Activated CD8-positive, alpha-beta memory T cell treated with anti-CD3 and anti-CD28 coated beads, Interleukin-2, amount 50 U/mL, for 24 hours (primary cell): ENCODE measurements around the gene MISP3.
"Not testable (repeated sequence)": the region's sequence is repeated elsewhere in the genome, so short reads cannot be mapped to it uniquely, and the experiment has no call there.

Experiments used
- DNase-seq: peaks from one replicate; pipeline ENCODE4 v3.0.0-alpha.2; 2020; ENCODE audit errors: extremely low read depth

Gene MISP3

DNA sequence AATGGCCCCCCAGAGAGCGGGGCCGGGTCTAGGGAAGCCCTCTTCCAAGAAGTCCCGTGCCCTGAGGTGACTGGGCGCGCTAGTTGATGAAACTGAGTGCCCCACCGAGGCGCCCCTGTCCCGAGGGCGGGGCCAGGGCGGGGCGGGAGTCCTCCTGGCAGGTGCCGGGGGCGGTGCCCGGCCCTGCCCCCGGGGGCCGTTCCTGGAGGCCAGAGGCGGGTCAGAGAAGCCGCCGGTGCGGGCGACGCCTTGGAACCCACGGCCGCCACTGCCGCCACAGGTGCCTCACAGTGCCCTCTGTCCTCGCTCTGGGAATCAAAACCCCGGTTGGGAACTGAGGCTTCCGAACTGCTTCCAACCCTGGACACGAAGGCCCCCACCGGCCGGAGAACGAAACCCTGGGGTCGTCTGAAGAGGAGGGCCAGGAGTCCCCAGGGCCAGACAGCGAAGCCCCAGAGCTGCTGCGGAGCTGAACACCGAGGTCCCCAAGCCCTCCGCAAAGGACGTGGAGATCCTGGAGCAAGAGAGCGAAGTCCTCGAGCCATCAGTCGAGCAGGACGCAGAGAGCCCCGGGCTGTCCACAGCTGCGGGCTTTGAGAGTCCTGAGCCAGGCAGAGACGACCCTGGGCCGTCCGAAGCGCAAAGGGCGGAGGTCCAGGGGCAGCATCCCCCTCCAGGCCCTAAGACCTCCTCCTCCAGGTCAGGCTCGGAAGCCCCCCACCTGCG is at the start of gene MISP3:
Gene MISP3, plus strand, starts transcription at position 252 of the 726 bp plus-strand sequence. CDS start 524 bp downstream, outside the sequence.
- no peak for DNase-seq

DNA sequence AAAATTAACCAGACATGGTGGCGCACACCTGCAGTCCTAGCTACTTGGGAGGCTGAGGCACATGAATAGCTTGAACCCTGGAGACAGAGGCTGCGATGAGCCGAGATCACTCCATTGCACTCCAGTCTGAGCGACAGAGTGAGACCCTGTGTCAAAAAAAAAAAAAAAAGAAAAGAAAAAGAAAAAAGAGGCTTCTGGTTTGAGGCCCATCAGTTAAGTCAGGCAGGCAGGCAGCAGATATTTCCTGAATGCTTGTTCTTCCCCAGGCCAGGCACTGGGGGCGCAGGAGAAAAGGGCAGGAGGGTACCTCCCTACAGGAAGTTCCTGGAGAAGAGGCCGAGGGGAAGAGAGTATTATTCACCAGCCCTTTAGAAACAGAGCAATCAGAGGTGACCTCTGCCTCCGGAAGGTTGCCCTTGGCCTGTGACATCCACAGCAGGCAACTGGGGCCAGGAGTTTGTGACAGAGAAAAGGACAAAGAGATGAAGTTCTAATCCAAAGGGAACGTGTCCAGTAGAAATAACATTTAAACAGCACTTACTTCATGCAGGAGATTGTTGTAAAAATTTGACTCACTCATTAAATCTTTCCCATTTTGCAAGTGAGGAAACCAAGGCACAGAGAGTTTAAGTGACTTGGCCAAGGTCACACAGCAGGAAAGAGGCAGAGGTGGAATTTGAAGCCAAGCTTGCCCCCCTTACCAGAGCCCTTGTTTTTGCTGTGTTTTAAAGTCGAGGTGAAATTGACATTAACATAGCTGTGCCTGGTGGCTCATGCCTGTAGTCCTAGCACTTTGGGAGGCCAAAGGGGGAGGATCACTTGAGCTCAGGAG is 49.0 kb upstream of the MISP3 start:
- DNase-seq, result no peak

DNA sequence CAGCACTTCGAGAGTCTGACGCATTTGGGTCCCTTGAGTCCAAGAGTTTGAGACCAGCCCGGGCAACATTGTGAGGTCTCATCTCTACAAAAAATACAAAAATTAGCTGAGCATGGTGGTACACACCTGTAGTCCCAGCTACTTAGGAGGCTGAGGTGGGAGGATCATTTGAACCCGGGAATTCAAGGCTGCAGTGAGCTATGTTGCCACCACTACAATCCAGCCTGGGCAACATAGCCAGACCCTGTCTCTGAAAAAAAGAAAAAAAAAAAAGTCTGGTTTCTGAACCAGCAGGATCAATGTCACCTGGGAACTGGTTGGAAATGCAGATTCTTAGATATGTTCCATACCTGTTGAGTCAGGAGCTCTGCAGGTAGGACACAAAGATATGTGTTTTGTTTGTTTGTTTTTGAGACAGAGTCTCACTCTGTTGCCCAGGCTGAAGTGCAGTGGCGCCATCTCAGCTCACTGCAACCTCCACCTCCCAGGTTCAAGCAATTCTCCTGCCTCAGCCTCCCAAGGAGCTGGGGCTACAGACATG is 45.9 kb upstream of the MISP3 start:
- DNase-seq, result not testable (repeated sequence)

DNA sequence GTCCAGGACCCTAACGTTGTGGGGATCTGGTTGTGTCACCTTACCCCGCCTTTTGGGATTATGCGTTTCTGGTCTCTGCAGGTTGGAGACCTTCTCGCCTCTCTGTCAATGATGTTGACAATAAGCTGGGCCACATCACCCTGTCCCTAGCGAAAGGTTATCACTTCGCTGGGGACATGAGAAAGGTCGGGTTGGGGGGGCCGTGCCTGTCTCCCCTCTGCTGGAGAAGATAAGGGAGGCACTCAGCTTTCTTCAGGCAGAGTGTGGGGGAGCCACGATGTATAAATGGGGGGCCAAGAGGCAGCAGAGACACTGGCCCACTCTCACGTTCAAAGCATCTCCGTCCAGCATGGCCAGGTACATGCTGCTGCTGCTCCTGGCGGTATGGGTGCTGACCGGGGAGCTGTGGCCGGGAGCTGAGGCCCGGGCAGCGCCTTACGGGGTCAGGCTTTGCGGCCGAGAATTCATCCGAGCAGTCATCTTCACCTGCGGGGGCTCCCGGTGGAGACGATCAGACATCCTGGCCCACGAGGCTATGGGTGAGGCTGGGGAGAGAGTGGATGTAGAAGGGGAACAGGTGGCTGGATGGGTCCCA is 44.6 kb upstream of the MISP3 start, which contains the start of gene RLN3:
Gene RLN3, plus strand, starts transcription at position 293 of the 595 bp plus-strand sequence. Its CDS starts 57 bp downstream, at position 350.
- no peak for DNase-seq

DNA sequence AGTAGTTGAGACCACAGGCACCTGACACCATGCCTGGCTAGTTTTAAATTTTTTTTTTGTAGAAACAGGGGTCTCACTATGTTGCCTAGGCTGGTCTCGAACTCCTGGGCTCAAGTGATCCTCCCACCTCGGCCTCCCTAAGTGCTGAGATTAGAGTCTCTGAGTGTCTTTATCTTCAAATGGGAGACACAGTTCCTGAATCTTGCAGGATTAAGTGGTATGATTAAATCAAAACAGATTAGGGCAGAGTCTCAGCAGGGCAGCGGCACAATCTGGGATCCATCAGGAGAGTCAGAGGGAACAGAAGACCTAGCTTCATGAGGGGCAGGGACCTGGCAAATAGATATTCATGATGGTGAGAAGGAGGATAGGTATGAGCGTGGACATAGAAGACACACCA is 43.7 kb upstream of the MISP3 start:
- DNase-seq, result no peak

DNA sequence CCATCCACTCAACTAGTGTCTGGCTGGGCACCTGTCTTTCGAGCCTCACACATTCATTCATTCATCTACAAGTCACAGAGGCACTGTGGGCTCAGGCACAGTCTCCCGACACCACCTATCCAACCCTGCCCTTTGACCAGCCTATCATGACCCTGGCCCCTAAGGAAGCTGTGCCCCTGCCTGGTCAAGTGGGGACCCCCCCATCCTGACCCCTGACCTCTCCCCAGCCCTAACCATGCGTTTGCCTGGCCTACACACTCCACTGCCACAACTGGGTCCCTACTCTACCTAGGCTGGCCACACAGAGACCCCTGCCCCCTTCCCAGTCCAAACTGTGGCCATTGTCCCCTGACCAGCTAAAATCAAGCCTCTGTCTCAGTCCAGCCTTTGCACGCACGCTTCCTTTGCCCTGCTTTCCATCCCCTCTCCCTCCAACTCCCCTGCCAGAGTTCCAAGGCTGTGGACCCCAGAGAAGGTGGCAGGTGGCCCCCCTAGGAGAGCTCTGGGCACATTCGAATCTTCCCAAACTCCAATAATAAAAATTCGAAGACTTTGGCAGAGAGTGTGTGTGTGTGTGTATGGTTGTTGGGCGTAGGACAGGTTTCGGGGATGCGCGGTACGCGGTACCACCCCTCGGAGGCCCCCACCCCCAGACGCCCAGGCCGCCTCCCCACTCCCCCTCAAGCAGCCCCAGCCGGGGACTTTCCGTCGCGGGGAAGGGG is 41.4 kb upstream of the MISP3 start:
- DNase-seq, result peak; percentile 51

DNA sequence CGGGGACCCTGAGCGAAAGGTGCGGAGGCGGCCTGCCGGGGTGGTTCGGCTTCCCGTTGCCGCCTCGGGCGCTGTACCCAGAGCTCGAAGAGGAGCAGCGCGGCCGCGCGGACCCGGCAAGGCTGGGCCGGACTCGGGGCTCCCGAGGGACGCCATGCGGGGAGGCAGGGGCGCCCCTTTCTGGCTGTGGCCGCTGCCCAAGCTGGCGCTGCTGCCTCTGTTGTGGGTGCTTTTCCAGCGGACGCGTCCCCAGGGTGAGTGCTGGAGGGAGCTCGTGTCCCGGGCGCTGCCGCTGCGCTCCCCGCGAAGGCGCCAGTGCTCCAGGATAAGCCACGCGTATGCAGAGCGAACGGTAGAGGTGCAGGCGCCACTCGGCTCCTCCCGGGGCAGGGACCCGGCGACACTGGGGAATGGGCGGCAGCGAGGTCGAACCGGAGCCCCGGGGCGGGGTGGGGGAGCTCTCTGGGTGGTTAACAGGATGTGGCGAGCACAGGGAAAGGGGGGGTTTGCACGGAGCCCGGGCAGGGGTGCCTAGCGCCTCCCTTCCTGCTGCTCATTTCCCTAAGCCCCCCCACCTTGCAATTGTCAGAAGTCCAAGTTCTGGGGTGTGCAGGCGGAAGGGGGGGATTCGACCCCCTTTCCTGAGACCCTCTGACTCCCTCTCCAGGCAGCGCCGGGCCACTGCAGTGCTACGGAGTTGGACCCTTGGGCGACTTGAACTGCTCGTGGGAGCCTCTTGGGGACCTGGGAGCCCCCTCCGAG is 40.7 kb upstream of the MISP3 start, which contains the start of gene IL27RA:
Gene IL27RA, plus strand, starts transcription at position 44 of the 762 bp plus-strand sequence. Its CDS starts 111 bp downstream, at position 155.
- DNase-seq, result peak; percentile 47

DNA sequence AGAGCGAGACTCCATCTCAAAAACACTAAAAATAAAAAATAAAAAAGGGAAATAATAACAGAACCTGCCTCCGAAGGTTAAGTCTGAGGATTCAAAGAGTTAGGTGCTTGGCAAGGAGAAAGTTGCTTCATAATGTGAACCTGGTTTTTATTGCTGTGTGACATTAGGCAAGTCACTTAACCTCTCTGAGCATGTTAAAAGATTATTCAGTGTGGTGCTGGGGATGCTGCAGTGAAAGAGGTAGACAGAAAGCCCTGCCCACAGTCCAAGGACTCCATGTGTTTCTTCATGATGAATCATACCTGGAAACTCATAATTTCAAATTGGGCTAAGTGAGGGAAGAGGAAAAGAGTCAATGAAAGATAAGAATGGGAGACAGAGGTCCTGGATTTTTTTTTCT is 38.6 kb upstream of the MISP3 start:
- DNase-seq, result no peak

DNA sequence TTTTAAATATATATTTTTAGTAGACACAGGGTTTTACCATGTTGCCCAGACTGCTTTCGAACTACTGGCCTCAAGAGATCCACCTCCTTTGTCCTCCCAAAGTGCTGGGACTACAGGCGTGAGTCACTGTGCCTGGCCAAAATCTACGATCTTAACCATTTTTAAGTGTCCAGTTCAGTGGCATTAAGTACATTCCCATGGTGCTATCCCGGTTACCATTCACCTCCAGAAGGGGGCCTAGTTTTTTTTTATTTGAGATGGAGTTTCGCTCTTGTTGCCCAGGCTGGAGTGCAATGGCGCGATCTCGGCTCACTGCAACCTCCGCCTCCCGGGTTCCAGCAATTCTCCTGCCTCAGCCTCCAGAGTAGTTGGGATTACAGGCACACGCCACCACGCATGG is 37.4 kb upstream of the MISP3 start:
- DNase-seq, result not testable (repeated sequence)

DNA sequence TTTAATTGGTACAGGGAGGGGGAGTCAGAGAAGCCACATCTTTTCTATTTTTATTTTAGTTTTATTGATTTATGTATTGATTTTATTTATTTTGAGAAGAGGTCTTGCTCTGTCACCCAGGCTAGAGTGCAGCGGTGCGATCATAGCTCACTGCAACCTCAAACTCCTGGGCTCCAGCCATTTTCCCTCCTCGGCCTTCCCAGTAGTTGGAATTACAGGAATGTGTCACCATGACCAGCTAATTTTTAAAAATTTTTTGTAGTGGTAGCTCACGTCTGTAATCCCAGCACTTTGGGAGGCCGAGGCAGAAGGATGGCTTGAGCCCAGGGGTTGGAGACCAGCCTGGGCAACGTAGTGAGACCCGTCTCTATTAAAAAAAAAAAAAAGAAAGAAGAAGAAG is 36.9 kb upstream of the MISP3 start:
- DNase-seq, result no peak

DNA sequence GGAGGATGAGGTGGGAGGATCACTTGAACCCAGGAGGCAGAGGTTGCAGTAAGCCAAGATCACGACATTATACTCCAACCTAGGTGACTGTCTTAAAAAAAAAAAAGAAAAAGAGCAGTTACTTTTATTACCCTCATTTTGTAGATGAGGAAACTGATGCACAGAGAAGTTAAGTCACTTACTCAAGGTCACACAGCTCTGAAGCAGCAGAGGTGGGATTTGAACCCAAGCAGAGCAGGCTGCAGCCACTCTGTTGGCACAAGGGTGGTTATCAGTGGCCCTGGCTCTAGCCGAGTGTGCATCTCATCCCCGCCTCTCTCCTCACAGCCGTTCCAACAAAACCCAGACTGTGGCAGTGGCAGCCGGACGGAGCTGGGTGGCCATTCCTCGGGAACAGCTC is 33.4 kb upstream of the MISP3 start:
- DNase-seq, result no peak

DNA sequence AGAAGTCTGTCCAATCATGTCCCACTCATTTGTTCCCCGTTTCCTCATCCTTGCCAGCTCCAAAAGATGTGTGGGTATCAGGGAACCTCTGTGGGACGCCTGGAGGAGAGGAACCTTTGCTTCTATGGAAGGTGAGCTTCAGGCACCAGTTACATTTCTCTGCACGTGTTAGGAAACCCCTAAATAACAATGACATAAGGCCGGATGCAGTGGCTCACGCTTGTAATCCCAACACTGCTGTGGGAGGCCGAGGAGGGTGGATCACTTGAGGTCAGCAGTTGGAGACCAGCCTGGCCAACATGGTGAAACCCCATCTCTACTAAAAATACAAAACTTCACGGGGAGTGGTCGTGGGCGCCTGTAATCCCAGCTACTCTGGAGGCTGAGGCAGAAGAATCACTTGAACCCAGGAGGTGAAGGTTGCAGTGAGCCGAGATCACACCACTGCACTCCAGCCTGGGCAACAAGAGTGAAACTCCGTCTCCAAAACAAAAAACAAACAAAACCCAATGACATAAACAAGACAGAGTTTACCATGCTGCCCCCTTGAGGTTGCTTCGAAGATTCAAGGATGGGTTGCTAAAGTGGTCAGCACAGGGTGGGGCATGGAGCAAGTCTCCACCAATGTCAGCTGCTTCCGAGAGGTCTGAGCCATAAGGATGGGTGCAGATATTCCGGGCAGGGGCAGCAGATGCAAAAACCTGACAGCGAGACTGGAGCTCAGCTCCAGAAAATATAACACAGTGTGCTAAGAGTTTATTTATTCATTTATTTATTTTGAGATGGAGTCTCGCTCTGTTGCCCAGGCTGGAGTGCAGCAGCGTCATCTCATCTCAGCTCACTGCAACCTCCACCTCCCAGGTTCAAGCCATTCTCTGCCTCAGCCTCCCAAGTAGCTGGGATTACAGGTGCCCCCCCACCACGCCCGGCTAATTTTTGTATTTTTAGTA is 29.7 kb upstream of the MISP3 start:
- not testable (repeated sequence) for DNase-seq

DNA sequence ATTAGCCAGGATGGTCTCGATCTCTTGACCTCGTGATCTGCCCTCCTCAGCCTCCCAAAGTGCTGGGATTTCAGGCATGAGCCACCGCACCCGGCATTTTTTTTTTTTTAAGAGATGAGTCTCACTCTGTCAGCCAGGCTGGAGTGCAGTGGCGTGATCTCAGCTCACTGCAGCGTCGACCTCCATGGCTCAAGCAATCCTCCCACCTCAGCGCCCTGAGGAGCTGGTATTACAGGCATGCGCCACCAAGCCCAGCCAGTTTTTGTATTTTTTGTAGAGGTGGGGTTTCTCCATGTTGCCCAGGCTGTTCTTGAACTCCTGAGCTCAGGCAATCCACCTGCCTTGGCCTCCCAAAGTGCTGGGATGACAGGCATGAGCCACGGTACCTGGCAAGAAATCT is 24.7 kb upstream of the MISP3 start:
- DNase-seq, result not testable (repeated sequence)

DNA sequence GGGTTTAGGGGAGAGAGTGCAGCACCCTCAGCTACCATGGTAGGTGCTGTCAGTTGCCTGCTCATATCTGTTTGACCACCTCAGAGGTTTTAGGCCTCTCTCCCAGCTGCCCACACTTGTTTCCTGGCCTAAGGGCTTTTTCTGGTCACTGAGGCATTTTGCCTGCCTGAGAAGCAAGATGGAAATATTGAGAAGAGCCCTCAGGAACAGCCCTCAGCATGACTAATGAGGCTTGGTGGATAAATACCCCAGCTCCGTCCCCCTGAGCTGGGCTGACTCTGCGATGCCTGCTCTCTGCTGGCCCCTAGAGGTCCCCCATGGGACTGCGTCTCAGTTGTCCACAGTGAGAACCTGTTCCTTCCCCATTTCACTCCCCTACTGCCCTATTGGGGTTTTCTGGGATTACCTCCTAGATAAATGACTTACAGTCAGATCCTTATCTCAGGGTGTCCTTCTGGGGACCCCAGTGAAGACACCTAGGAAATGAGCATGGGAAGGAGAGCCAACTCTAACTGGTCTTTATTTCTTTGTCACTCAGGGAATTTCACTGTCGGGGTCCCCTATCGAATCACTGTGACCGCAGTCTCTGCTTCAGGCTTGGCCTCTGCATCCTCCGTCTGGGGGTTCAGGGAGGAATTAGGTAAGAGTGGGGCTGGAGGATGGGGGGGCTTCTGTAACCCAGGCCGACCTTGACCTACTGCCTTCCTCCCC is 24.0 kb upstream of the MISP3 start:
- peak; percentile 54 for DNase-seq

DNA sequence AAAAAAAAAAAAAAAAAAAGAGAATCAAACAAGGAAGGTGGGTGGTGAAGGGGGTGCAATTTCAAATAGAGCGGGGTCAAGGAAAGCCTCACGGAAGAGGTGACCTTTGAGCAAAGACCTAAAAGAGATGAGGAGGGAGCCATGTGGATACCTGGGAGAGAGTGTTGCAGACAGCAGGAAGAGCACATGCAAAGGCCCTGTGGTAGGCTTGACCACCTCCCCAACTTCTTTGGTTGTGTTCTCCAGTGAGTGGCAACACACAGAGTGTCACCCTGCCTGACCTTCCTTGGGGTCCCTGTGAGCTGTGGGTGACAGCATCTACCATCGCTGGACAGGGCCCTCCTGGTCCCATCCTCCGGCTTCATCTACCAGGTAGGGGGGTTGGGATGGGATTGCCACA is 22.1 kb upstream of the MISP3 start:
- no peak for DNase-seq

DNA sequence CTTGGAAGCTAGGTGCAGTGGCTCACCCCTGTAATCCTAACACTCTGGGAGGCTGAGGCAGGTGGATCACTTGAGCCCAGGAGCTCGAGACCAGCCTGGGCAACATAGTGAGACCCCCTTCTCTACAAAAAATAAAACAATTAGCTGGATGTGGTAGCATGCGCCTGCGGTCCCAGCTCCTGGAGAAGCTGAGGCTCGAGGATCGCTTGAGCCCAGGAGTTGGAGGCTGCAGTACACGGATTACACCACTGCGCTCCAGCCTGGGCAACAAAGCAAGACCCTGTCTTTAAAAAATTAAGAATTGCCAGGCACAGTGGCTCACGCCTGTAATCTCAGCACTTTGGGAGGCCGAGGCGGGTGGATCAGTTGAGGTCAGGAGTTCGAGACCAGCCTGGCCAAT is 21.6 kb upstream of the MISP3 start:
- not testable (repeated sequence) for DNase-seq

DNA sequence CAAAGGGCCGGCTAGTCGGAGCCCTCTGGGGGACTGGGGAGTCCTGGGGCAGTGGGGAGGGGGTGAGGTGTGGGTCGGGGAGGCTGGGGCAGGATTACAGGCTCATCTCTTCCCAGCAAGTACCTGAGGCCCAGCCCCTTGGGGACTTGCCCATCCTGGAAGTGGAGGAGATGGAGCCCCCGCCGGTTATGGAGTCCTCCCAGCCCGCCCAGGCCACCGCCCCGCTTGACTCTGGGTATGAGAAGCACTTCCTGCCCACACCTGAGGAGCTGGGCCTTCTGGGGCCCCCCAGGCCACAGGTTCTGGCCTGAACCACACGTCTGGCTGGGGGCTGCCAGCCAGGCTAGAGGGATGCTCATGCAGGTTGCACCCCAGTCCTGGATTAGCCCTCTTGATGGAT is 20.6 kb upstream of the MISP3 start:
- no peak for DNase-seq

DNA sequence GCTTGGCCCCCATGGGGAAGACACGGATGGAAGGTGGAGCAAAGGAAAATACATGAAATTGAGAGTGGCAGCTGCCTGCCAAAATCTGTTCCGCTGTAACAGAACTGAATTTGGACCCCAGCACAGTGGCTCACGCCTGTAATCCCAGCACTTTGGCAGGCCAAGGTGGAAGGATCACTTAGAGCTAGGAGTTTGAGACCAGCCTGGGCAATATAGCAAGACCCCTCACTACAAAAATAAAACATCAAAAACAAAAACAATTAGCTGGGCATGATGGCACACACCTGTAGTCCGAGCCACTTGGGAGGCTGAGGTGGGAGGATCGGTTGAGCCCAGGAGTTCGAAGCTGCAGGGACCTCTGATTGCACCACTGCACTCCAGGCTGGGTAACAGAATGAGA is 20.1 kb upstream of the MISP3 start:
- no peak for DNase-seq

DNA sequence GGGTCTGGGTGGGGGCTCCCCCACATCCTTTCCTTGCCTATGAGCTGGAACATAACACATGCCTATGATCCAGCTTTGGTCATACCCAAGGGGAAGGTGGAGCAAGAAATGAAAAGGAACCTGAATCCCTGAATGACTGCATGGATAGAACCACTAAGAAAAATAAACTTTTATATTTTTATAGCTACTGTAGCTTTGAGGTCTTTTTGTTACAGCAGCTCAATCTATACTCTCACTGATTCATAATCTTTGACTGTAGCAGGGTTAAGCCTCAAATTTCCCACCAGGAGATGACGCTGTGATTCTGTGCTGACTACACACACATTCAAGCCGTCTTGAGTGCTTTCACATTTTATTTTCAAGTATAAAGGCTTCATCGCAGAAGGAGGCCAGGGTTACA is 19.6 kb upstream of the MISP3 start:
- DNase-seq, result no peak
